Measurements from ENCODE around the gene PHF10. TPM values are rescaled to one million over a fixed set of nuclear protein-coding genes. Genes with fewer than 3 reads are reported as not detected.
A peak's percentile ranks its signal among the peaks of the same experiment; 100 is the strongest.

The PHF10 gene
- total and polyA plus RNA-seq, 2 of the 4 experiments (the other 2 are of a cell fraction), result 7.3 to 15.9 TPM

DNA sequence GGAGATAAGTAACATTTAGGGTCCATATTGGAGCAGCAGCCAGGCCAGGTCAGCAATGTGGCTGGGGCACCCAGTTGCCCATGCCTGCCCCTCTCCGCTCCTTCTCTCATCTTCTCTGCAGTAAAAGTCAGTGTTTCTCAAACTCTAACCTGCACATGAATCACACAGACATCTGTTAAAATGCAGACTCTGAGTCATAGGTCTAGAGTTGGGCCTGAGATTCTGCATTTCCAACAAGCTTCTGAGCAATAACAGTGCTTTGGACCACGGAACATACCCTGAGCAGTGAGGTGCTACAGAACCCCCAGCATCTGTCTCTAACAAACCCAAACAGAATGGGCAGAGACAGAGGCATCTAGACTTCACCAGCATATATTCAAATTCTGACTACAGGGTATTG is 10.1 kb downstream of the PHF10 start:
- Histone ChIP-seq H2AK5ac (ENCODE audit: low read depth, low read length) (no peak overlapping the region), H3K18ac (ENCODE audit: low read depth, low read length) (no peak overlapping the region), H3K4me1 (ENCODE audit: control insufficient read depth, insufficient read depth, low read length) (no peaks in the 10 kb centered on the region), H2BK120ac (ENCODE audit: low read depth, low read length) (no peak overlapping the region), H2BK20ac (ENCODE audit: low read depth, low read length) (no peak overlapping the region), H3K4me3 (ENCODE audit: insufficient read depth, low read depth, low read length) (no peak overlapping the region), H2AFZ (replicated peaks; ENCODE audit: low read length, poor library complexity) (no peak overlapping the region), H2AK9ac (replicated peaks; ENCODE audit: low read depth, low read length, poor library complexity) (no peak overlapping the region), H3K56ac (ENCODE audit: extremely low read depth, insufficient read depth, low read length) (no peak overlapping the region), H4K91ac (ENCODE audit: insufficient read depth, low read depth, low read length) (no peak overlapping the region), H3K4me2 (ENCODE audit: low read depth, low read length) (no peak overlapping the region), H3K27ac (ENCODE audit: insufficient read depth, low read length) (no peak overlapping the region), H4K20me1 (ENCODE audit: insufficient read depth, low read length) (peaks cover 3% of the 10 kb centered on the region; the same call in 1 of the 2 replicates), H2BK15ac (ENCODE audit: low read depth, low read length) (no peak overlapping the region), H3K4ac (ENCODE audit: low read depth, low read length) (no peak overlapping the region), H3K9me1 (ENCODE audit: insufficient read depth, low read length) (no peaks in the 10 kb centered on the region), H4K8ac (ENCODE audit: low read depth in 2 of 2, low read length in 2 of 2) (no peak overlapping the region), H3K27me3 (ENCODE audit: control insufficient read depth, insufficient read depth, low read length) (no peaks in the 10 kb centered on the region), H3K36me3 (ENCODE audit: control insufficient read depth, insufficient read depth, low read length) (peaks cover 45% of the 10 kb centered on the region), H3K14ac (replicated peaks; ENCODE audit: low read depth, low read length) (no peak overlapping the region), H4K5ac (ENCODE audit: low read depth, low read length) (no peak overlapping the region), H3K23ac (ENCODE audit: low read depth, low read length) (no peak overlapping the region), H3K79me1 (ENCODE audit: low read depth in 1 of 2, low read length in 2 of 2) (peaks cover 12 to 18% of the 10 kb centered on the region in 2 experiments), H3K9ac (ENCODE audit: low read depth, low read length) (no peak overlapping the region), H2BK5ac (ENCODE audit: low read depth, low read length, poor library complexity, severe bottlenecking) (no peak overlapping the region), H3K9me3 (ENCODE audit: control insufficient read depth, insufficient read depth, low read length) (no peaks in the 10 kb centered on the region)
- TF ChIP-seq FOS (IDR thresholded peaks at IDR 0.05; ENCODE audit: low read depth, low read length) (no peak), CEBPB (IDR thresholded peaks at IDR 0.05; ENCODE audit: low read depth, low read length) (no peak), BHLHE40 (IDR thresholded peaks at IDR 0.05; ENCODE audit: low read depth, low read length) (no peak), MAFK (IDR thresholded peaks at IDR 0.05; ENCODE audit: low read depth, low read length) (no peak), MXI1 (IDR thresholded peaks at IDR 0.05; ENCODE audit: borderline replicate concordance, low read depth, low read length) (no peak), RFX5 (IDR thresholded peaks at IDR 0.05; ENCODE audit: low read depth, low read length) (no peak), SMC3 (IDR thresholded peaks at IDR 0.05; ENCODE audit: low read depth, low read length) (no peak)
- TF ChIP-seq, protein P1, sequence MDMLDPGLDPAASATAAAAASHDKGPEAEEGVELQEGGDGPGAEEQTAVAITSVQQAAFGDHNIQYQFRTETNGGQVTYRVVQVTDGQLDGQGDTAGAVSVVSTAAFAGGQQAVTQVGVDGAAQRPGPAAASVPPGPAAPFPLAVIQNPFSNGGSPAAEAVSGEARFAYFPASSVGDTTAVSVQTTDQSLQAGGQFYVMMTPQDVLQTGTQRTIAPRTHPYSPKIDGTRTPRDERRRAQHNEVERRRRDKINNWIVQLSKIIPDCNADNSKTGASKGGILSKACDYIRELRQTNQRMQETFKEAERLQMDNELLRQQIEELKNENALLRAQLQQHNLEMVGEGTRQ (IDR thresholded peaks at IDR 0.05; ENCODE audit: low read depth, low read length), result no peak
- TF ChIP-seq, protein P2, sequence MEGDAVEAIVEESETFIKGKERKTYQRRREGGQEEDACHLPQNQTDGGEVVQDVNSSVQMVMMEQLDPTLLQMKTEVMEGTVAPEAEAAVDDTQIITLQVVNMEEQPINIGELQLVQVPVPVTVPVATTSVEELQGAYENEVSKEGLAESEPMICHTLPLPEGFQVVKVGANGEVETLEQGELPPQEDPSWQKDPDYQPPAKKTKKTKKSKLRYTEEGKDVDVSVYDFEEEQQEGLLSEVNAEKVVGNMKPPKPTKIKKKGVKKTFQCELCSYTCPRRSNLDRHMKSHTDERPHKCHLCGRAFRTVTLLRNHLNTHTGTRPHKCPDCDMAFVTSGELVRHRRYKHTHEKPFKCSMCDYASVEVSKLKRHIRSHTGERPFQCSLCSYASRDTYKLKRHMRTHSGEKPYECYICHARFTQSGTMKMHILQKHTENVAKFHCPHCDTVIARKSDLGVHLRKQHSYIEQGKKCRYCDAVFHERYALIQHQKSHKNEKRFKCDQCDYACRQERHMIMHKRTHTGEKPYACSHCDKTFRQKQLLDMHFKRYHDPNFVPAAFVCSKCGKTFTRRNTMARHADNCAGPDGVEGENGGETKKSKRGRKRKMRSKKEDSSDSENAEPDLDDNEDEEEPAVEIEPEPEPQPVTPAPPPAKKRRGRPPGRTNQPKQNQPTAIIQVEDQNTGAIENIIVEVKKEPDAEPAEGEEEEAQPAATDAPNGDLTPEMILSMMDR (conservative IDR thresholded peaks at IDR 0.05; ENCODE audit: low read depth, low read length), result no peak
- intact Hi-C loops (cut with micrococcal nuclease) (no loop called here), dilution Hi-C loops (cut with HindIII; ENCODE audit: low sequenced_read_pairs, unreplicated experiment) (no loop called here), in situ Hi-C loops (cut with MboI; ENCODE audit: low sequenced_read_pairs) (loop anchor here (10.0 kb wide), 1 partner anchor 821 kb away; no protein-coding TSS in a partner anchor)
- ATAC-seq (ENCODE audit: low read depth) (no peak), DNase-seq (peak; percentile 33)
- 100% methylated on average over 1 of the region's 2 CpGs; no CpG with 5 or more reads in 1 of the 2 experiments for WGBS, 2 experiments (ENCODE audit: extremely low coverage in 2 of 2, insufficient read length in 1 of 2)
- BruUV-seq (replicated peaks), result no TSS peak
- ChIA-PET CTCF (interaction anchor here (1.6 kb wide), 1 partner anchor 32 kb away, joined by 3 read pairs; no protein-coding TSS in a partner anchor), POLR2A (ENCODE audit: unreplicated experiment) (no interaction called here)

All from IMR-90 (cell line).